ENCODE data around the gene SELPLG.

DNA sequence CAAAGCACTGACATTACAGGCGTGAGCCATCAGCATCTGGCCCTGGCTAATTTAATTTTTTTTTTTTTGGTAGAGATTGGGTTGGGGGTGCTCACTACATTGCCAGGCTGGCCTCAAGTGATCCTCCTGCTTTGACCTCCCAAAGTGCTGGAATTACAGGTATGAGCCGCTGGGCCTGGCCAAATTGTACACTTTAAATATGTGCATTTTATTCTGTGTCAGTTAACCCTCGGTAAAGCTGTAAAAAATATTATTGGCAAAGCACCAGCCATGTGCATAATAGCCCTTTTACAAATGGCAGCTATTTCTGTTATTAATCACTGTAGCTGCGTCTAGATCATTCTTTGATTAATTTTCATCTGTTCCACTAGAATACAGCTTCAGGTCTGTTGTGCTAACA, 47.8 kb downstream of the SELPLG start:
- no peak for TF ChIP-seq EP300 (IDR thresholded peaks at IDR 0.05)
- TF ChIP-seq, protein P1, sequence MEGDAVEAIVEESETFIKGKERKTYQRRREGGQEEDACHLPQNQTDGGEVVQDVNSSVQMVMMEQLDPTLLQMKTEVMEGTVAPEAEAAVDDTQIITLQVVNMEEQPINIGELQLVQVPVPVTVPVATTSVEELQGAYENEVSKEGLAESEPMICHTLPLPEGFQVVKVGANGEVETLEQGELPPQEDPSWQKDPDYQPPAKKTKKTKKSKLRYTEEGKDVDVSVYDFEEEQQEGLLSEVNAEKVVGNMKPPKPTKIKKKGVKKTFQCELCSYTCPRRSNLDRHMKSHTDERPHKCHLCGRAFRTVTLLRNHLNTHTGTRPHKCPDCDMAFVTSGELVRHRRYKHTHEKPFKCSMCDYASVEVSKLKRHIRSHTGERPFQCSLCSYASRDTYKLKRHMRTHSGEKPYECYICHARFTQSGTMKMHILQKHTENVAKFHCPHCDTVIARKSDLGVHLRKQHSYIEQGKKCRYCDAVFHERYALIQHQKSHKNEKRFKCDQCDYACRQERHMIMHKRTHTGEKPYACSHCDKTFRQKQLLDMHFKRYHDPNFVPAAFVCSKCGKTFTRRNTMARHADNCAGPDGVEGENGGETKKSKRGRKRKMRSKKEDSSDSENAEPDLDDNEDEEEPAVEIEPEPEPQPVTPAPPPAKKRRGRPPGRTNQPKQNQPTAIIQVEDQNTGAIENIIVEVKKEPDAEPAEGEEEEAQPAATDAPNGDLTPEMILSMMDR (IDR thresholded peaks at IDR 0.05): no peak
- no peak for TF ChIP-seq POLR2A (IDR thresholded peaks at IDR 0.05)
- no peak for TF ChIP-seq POLR2AphosphoS5 (IDR thresholded peaks at IDR 0.05)

All from stomach (tissue), 4 donors.